ENCODE data around the gene PCDHA6.
A peak's percentile ranks its signal among the peaks of the same experiment; 100 is the strongest.
"Not testable (repeated sequence)": the region's sequence is repeated elsewhere in the genome, so short reads cannot be mapped to it uniquely, and the experiment has no call there.

The PCDHA6 gene

GRCh38 chr5:140808889-140809291 lies 18.9 kb upstream of the PCDHA6 start:
- DNase-seq, result no peak

GRCh38 chr5:140821375-140822280 lies 6.1 kb upstream of the PCDHA6 start, which contains the start of gene PCDHA5:
Gene PCDHA5 (plus strand): TSS chr5:140821613.
- DNase-seq, result peak in 6 of 56 donors; percentile 13 to 50 (median 36)

DNA sequence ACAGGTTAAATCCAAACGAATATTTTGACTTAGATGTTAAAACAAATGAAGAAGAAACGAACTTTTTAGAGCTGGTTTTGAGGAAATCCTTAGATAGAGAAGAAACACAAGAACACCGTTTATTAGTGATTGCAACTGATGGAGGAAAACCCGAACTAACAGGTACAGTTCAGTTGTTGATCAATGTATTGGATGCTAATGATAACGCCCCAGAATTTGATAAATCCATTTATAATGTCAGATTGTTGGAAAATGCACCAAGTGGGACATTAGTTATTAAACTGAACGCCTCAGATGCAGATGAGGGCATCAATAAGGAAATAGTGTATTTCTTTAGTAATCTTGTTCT lies 5.5 kb upstream of the PCDHA6 start:
- DNase-seq, result no peak

DNA sequence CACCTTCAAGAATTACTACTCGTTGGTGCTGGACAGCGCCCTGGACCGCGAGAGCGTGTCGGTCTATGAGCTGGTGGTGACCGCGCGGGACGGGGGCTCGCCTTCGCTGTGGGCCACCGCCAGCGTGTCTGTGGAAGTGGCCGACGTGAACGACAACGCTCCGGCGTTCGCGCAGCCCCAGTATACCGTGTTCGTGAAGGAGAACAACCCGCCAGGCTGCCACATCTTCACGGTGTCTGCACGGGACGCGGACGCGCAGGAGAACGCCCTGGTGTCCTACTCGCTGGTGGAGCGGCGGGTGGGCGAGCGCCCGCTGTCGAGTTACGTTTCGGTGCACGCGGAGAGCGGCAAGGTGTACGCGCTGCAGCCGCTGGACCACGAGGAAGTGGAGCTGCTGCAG lies 4.8 kb upstream of the PCDHA6 start:
- DNase-seq, result not testable (repeated sequence)

DNA sequence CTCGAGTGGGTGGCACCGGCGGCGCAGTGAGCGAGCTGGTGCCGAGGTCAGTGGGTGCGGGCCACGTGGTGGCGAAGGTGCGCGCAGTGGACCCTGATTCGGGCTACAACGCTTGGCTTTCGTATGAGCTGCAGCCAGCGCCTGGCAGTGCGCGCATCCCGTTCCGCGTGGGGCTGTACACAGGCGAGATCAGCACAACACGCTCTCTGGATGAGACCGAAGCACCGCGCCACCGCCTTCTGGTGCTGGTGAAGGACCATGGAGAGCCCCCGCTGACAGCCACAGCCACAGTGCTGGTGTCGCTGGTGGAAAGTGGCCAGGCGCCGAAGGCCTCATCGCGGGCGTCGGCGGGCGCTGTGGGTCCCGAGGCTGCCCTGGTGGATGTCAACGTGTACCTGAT lies 4.3 kb upstream of the PCDHA6 start:
- no peak for DNase-seq

DNA sequence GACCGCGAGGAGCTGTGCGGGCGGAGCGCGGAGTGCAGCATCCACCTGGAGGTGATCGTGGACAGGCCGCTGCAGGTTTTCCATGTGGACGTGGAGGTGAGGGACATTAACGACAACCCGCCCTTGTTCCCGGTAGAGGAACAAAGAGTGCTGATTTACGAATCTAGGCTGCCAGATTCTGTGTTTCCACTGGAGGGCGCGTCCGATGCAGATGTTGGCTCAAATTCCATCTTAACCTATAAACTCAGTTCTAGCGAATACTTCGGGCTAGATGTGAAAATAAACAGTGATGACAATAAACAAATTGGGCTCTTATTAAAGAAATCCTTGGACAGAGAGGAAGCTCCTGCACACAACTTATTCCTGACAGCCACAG lies 590 bp downstream of the PCDHA6 start:
- DNase-seq, result no peak

DNA sequence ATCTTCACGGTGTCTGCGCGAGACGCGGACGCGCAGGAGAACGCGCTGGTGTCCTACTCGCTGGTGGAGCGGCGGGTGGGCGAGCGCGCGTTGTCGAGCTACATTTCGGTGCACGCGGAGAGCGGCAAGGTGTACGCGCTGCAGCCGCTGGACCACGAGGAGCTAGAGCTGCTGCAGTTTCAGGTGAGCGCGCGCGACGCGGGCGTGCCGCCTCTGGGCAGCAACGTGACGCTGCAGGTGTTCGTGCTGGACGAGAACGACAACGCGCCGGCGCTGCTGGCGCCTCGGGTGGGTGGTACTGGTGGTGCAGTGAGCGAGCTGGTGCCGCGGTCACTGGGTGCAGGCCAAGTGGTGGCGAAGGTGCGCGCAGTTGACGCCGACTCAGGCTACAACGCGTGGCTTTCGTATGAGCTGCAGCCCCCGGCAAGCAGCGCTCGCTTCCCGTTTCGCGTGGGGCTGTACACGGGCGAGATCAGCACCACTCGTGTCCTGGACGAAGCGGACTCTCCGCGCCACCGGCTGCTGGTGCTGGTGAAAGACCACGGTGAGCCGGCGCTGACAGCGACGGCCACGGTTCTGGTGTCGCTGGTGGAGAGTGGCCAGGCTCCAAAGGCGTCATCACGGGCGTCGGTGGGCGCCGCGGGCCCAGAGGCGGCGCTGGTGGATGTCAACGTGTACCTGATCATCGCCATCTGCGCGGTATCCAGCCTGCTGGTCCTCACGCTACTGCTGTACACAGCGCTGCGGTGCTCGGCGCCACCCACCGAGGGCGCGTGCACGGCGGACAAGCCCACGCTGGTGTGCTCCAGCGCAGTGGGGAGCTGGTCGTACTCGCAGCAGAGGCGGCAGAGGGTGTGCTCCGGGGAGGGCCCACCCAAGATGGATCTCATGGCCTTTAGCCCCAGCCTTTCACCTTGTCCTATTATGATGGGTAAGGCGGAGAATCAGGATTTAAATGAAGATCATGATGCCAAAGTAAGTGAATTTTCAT lies 2.0 kb downstream of the PCDHA6 start:
- DNase-seq, result not testable (repeated sequence)

- no peak for DNase-seq
These were observed 6.2 kb downstream of the PCDHA6 start, which contains the start of gene PCDHA7 for GRCh38 chr5:140833993-140834392. Gene PCDHA7 (plus strand): TSS chr5:140834269. CDS start chr5:140834384, 115 bp downstream.

DNA sequence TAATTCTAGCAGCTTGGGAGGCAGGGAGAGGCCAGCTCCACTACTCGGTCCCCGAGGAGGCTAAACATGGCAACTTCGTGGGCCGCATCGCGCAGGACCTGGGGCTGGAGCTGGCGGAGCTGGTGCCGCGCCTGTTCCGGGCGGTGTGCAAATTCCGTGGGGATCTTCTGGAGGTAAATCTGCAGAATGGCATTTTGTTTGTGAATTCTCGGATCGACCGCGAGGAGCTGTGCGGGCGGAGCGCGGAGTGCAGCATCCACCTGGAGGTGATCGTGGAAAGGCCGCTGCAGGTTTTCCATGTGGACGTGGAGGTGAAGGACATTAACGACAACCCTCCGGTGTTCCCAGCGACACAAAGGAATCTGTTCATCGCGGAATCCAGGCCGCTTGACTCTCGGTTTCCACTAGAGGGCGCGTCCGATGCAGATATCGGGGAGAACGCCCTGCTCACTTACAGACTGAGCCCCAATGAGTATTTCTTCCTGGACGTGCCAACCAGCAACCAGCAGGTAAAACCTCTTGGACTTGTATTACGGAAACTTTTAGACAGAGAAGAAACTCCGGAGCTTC lies 6.8 kb downstream of the PCDHA6 start:
- DNase-seq, result not testable (repeated sequence)

GRCh38 chr5:140835622-140836510 lies 8.1 kb downstream of the PCDHA6 start:
- DNase-seq, result no peak

- DNase-seq, result peak in 3 of 56 donors; percentile 25 to 60 (median 34)
These were observed 13.5 kb downstream of the PCDHA6 start, which contains the start of gene PCDHA8 for GRCh38 chr5:140840978-140841962. Gene PCDHA8 (plus strand): TSS chr5:140841187. CDS start chr5:140841322, 135 bp downstream.

GRCh38 chr5:140842798-140843733 lies 15.3 kb downstream of the PCDHA6 start:
- no peak for DNase-seq

GRCh38 chr5:140848139-140849102 lies 20.7 kb downstream of the PCDHA6 start, which contains the start of gene PCDHA9:
Gene PCDHA9 (plus strand): TSS chr5:140848382. CDS start chr5:140848496, 114 bp downstream.
- not testable (repeated sequence) for DNase-seq

DNA sequence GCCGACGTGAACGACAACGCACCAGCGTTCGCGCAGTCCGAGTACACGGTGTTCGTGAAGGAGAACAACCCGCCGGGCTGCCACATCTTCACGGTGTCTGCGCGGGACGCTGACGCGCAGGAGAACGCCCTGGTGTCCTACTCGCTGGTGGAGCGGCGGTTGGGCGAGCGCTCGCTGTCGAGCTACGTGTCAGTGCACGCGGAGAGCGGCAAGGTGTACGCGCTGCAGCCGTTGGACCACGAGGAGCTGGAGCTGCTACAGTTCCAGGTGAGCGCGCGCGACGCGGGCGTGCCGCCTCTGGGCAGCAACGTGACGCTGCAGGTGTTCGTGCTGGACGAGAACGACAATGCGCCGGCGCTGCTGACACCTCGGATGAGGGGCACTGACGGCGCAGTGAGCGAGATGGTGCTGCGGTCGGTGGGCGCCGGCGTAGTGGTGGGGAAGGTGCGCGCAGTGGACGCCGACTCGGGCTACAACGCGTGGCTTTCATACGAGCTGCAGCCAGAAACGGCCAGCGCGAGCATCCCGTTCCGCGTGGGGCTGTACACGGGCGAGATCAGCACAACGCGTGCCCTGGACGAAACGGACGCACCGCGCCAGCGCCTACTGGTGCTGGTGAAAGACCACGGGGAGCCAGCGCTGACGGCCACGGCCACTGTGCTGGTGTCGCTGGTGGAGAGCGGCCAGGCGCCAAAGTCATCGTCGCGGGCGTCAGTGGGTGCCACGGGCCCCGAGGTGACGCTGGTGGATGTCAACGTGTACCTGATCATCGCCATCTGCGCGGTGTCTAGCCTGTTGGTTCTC lies 22.3 kb downstream of the PCDHA6 start:
- DNase-seq, result not testable (repeated sequence)
